ENCODE data around the gene EVI5. TPM values are rescaled to one million over a fixed set of nuclear protein-coding genes. Genes with fewer than 3 reads are reported as not detected.
"Not testable (repeated sequence)": the region's sequence is repeated elsewhere in the genome, so short reads cannot be mapped to it uniquely, and the experiment has no call there.

EVI5 gene
- total and polyA plus RNA-seq, 7 donors: 4.5 to 53.5 (median 39.9) TPM

- TF ChIP-seq EP300 (IDR thresholded peaks at IDR 0.05): no peak
- TF ChIP-seq POLR2AphosphoS5 (IDR thresholded peaks at IDR 0.05): no peak
- TF ChIP-seq, protein P1, sequence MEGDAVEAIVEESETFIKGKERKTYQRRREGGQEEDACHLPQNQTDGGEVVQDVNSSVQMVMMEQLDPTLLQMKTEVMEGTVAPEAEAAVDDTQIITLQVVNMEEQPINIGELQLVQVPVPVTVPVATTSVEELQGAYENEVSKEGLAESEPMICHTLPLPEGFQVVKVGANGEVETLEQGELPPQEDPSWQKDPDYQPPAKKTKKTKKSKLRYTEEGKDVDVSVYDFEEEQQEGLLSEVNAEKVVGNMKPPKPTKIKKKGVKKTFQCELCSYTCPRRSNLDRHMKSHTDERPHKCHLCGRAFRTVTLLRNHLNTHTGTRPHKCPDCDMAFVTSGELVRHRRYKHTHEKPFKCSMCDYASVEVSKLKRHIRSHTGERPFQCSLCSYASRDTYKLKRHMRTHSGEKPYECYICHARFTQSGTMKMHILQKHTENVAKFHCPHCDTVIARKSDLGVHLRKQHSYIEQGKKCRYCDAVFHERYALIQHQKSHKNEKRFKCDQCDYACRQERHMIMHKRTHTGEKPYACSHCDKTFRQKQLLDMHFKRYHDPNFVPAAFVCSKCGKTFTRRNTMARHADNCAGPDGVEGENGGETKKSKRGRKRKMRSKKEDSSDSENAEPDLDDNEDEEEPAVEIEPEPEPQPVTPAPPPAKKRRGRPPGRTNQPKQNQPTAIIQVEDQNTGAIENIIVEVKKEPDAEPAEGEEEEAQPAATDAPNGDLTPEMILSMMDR (IDR thresholded peaks at IDR 0.05): no peak
- TF ChIP-seq POLR2A (IDR thresholded peaks at IDR 0.05): no peak
- Histone ChIP-seq H3K27me3 (no peaks in the 10 kb centered on the region), H3K27ac (no peak overlapping the region), H3K9me3 (no peaks in the 10 kb centered on the region), H3K4me1 (no peaks in the 10 kb centered on the region), H3K36me3 (peaks cover 0 to 18% (median 6%) of the 10 kb centered on the region in 4 donors), H3K4me3 (no peak overlapping the region)
- intact Hi-C loops (cut with DNase I): no loop called here
- DNase-seq: no peak
Observed at GRCh38 chr1:92638498-92638897, 146.4 kb downstream of the EVI5 start.

DNA sequence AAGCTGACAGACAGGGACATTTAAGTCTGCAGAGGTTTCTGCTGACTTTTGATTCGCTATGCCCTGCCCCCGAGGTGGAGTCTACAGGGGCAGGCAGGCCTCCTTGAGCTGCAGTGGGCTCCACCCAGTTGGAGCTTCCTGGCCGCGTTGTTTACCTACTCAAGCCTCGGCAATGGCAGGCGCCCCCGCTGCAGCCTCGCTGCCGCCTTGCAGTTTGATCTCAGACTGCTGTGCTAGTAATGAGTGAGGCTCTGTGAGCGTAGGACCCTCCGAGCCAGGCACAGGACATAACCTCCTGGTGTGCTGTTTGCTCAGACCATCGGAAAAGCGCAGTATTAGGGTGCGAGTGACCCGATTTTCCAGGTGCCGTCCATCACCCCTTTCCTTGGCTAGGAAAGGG, 149.7 kb downstream of the EVI5 start:
- intact Hi-C loops (cut with DNase I); DNase-seq; H3K4me3 ChIP-seq; H3K27ac ChIP-seq; H3K9me3 ChIP-seq; H3K27me3 ChIP-seq; H3K4me1 ChIP-seq: not testable (repeated sequence)
- 97 to 98% methylated on average over 16 of the region's 16 CpGs for WGBS, 2 donors
- H3K36me3 ChIP-seq: peaks cover 0 to 18% (median 6%) of the 10 kb centered on the region in 4 donors

DNA sequence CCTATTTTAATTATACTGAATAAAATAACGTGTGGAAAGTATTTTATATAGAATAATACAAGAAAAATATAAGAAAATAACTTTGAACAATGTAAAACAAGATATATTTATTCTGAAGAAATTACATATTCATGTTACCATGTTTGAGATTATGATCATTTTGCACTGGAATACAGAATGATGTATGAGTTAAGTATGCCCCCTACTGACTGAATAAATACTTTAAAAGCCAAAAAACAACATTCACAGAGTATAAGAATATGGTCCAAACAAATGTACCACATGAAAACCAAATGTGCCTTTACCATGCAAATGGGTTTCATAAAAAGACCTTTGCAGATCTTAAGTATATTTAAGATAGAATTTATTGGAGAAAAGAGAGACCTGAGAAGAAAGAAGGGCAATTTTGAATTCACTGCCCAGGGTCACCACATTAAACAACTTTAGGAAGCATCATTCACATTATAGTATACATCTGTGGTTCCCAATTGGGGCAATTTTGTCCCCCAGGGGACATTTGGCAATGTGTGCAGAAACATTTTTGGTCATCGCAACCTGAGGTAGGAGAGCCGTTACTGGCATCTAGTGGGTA, 161.6 kb downstream of the EVI5 start:
- no peaks in the 10 kb centered on the region for H3K27me3 ChIP-seq
- intact Hi-C loops (cut with DNase I): no loop called here
- H3K9me3 ChIP-seq: no peaks in the 10 kb centered on the region
- no peak overlapping the region for H3K27ac ChIP-seq
- WGBS, 2 donors: 82 to 87% methylated on average over 3 of the region's 3 CpGs
- H3K36me3 ChIP-seq: peaks cover 0 to 28% (median 2%) of the 10 kb centered on the region in 4 donors
- no peak for DNase-seq
- no peak overlapping the region for H3K4me3 ChIP-seq
- no peaks in the 10 kb centered on the region for H3K4me1 ChIP-seq
- TF ChIP-seq EP300 (IDR thresholded peaks at IDR 0.05) (no peak), POLR2AphosphoS5 (IDR thresholded peaks at IDR 0.05) (no peak), POLR2A (IDR thresholded peaks at IDR 0.05) (no peak)
- TF ChIP-seq, protein P1 (IDR thresholded peaks at IDR 0.05): no peak

GRCh38 chr1:92619466-92620189, 165.3 kb downstream of the EVI5 start:
- H3K36me3 ChIP-seq: peaks cover 0 to 37% (median 5%) of the 10 kb centered on the region in 4 donors
- DNase-seq: no peak
- H3K27me3 ChIP-seq: no peaks in the 10 kb centered on the region
- H3K9me3 ChIP-seq: no peaks in the 10 kb centered on the region
- TF ChIP-seq EP300 (IDR thresholded peaks at IDR 0.05) (no peak), POLR2AphosphoS5 (IDR thresholded peaks at IDR 0.05) (no peak), POLR2A (IDR thresholded peaks at IDR 0.05) (no peak)
- TF ChIP-seq, protein P1 (IDR thresholded peaks at IDR 0.05): no peak
- H3K4me3 ChIP-seq: no peak overlapping the region
- intact Hi-C loops (cut with DNase I): no loop called here
- 87 to 88% methylated on average over 13 of the region's 13 CpGs for WGBS, 2 donors
- no peaks in the 10 kb centered on the region for H3K4me1 ChIP-seq
- no peak overlapping the region for H3K27ac ChIP-seq

DNA sequence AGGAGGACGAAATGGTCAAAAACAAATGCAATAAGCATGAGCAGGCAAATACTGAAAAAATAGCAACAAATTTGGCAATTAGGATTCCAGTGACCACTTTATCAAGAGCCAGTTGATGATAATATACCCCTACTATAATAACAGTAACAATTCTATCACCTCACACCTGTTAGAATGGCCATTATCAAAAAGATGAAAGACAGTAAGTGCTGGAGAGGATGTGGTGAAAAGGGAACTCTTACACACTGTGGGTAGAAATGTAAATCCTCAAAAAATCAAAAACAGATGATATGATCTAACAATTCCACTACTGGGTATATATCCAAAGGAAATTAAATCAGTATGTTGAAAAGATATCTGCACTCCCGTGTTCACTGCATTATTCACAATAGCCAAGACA, 183.9 kb downstream of the EVI5 start:
- intact Hi-C loops (cut with DNase I): no loop called here
- 93 to 95% methylated on average over 2 of the region's 2 CpGs for WGBS, 2 donors

More for the DNA sequence above, 183.9 kb downstream of the EVI5 start:
- H3K9me3 ChIP-seq: no peaks in the 10 kb centered on the region
- no peaks in the 10 kb centered on the region for H3K4me1 ChIP-seq
- H3K27me3 ChIP-seq: no peaks in the 10 kb centered on the region
- H3K36me3 ChIP-seq: peaks cover 0 to 16% (median 0%) of the 10 kb centered on the region in 4 donors
- no peak overlapping the region for H3K4me3 ChIP-seq
- H3K27ac ChIP-seq: no peak overlapping the region
- DNase-seq: no peak
- TF ChIP-seq POLR2AphosphoS5 (IDR thresholded peaks at IDR 0.05) (no peak), POLR2A (IDR thresholded peaks at IDR 0.05) (no peak), EP300 (IDR thresholded peaks at IDR 0.05) (no peak)
- TF ChIP-seq, protein P1 (IDR thresholded peaks at IDR 0.05): no peak

Data from sigmoid colon (tissue), 7 donors.